GM18517 (cell line): ENCODE measurements around the gene AK1.

ENCODE experiments used
- ATAC-seq: cut with Tn5 transposase; IDR thresholded peaks from one replicate; pipeline ENCODE4 v1.9.1; 2021; ENCODE audit warnings: mild to moderate bottlenecking, moderate library complexity; ENCODE audit not compliant: unreplicated experiment

Gene AK1

DNA sequence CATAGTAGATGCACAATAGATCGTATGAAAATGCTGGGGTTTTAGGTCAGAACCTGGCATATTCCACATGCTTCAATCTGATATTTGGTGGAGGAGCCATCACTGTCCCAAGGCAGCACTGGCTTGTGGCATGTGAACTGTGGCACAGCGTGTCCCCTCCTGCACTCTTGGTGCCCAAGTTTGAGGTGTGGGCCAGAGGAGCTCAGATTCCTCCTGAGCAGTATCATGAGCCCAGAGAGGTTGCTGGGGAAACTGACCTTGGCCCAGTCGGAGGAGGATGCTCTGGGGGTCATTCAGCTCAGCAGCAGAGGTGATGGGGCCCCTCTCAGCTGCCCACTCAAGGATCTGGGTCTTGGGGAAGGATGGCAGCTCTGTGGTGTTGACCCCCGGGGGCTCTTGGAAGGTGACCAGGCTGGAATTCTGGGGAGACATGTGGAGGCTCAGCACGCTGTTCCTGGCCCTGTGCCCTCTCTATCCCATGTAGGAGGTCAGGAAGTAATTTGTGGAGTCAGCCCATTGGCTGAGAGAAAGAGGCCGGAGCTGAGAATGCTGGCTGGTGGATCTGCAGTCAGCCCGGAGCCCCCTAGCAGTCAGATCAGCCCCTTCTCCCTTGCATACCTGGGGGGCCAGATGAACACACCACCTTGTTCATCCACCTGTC, 51.1 kb downstream of the AK1 start:
- ATAC-seq: no peak

DNA sequence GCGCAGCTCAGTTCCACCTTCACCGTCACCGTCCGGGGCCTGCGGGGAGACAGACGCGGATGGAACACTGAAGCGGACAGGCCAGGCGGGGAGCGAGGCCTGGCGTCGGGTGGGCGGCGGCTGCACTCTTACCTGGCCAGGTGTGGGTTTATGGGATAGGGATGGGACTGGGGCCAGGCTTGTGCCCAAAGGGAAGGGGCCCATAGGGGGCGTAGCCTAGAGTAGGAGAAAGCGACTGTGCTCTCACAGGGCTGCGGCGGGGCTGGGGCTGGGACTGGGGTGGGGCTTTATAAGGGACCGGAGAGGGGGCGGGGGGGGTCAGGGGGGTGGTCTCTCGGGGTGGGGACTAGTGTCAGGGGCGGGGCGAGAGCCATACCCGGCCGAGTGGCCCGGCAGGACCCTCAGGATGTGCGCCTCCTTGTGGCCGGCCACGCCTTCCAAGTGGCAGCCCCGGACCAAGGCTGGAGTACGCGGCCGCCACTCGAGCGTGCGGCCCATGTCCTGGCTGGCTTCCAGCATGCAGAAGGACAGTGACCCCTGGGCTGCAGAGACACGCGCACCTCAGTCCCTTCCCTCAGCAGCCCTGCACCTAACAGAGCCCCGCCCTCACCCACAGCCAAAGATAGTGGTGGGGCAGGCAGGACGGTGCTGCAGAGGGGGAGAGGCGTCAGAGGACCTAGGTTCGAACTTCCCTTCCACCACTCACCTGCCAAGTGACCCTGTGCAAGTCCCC, 52.0 kb downstream of the AK1 start:
- ATAC-seq: no peak

- ATAC-seq: no peak
Observed at GRCh38 chr9:127822108-127822507, 55.4 kb downstream of the AK1 start.

DNA sequence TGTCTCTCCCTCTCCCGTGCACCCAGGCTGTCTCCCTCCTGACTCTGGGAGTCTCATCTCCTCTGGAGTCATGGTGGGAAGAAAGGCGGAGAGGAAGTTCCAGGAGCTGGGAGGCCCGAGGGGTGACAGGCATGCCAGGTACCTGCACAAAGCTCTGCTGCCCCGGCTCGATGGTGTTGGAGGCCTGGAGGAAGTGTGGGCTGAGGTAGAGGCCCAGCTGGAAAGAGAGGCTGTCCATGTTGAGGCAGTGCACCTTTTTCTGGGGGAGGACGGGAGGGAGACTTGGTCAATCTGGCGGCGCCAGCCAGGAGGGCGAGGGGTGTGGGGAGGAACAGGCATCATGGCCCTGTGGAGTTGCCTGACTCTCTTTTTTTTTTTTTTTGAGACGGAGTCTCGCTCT, 58.9 kb downstream of the AK1 start:
- ATAC-seq: no peak

DNA sequence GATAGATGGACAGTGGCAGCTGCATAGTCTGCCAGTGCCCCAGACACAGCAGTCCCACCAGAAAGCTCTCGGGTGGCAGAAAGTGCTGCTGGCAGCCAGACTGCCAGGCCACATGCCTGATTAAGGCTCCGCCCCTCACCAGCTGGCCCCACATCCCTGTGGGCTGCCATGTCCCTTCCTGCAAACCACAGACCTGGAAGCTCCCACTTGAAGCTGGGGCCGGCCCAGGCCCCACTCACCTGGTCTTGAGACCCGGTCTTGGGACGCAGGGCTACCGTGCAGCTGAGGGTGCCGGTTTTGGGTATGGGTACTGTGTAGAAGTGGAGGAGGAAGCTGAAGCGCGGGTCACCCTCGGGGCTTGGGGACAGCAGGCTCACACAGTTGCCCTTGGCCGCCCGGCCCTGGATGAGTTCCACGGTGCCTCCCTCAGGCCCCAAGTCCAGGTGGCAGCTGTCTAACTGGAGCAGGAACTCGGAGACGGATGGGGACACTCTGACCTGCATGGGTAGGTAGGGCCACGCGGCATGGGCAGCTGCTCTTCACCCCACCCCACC, 59.5 kb downstream of the AK1 start:
- no peak for ATAC-seq

DNA sequence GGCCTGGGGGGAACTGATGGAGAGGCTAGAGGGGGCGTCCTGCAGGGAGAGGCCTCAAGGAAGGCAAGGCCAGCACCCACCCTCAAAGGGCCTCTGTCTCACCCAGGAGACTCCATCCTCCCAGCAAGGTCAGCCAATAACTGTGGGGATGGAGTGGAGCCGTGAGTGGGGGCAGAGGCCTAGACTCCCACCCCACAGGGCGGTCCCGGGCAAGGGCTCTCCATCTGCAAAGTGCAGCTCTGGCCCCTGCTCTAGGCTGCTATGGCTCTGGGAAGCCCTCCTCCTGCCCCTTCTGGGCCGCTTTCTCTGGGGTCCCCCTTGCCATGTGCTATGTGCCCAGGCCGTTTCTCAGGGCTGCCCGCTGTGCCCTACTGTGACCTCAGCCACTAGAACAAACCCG, 60.7 kb downstream of the AK1 start:
- no peak for ATAC-seq
